Loucy (cell line): Measurements from ENCODE around the gene LDAH.

Experiments
- H2AFZ ChIP-seq: fragments of 200-600 bp; sonication (generic); 2 replicates; pipeline ENCODE4 v1.6.0; 2016; ENCODE audit warnings: antibody characterized with exemption, mild to moderate bottlenecking, low read length, moderate library complexity
- H3F3A ChIP-seq: fragments of 200-600 bp; 2 replicates; pipeline ENCODE4 v1.6.0; 2016; ENCODE audit warnings: antibody characterized with exemption, low read depth, mild to moderate bottlenecking
- H3K27me3 ChIP-seq: fragments of 200-600 bp; sonication (generic); 2 replicates; pipeline ENCODE4 v1.6.1; 2014; ENCODE audit warnings: low read length, mild to moderate bottlenecking; ENCODE audit not compliant: insufficient read depth, poor library complexity, severe bottlenecking
- H3K36me3 ChIP-seq: fragments of 200-600 bp; sonication (generic); 2 replicates; pipeline ENCODE4 v1.6.1; 2016; ENCODE audit warnings: low read length; ENCODE audit not compliant: insufficient read depth
- H3K4me1 ChIP-seq: fragments of 200-600 bp; sonication (generic); 2 replicates; pipeline ENCODE4 v1.5.1; 2014; ENCODE audit warnings: low read length, mild to moderate bottlenecking; ENCODE audit not compliant: insufficient read depth, poor library complexity, severe bottlenecking
- H3K4me2 ChIP-seq: fragments of 200-600 bp; sonication (generic); 2 replicates; pipeline ENCODE4 v1.6.0; 2014; ENCODE audit warnings: antibody characterized with exemption, low read length, low read depth, mild to moderate bottlenecking; ENCODE audit not compliant: poor library complexity, severe bottlenecking
- H3K4me3 ChIP-seq: fragments of 200-600 bp; sonication (generic); 2 replicates; pipeline ENCODE4 v1.5.1; 2014; ENCODE audit warnings: low read length, mild to moderate bottlenecking, mixed read lengths; ENCODE audit not compliant: poor library complexity, severe bottlenecking
- H3K79me2 ChIP-seq: fragments of 200-600 bp; sonication (generic); 2 replicates; pipeline ENCODE4 v1.6.1; 2014; ENCODE audit warnings: low read length; ENCODE audit not compliant: insufficient read depth
- H3K9ac ChIP-seq: fragments of 200-600 bp; sonication (generic); 2 replicates; pipeline ENCODE4 v1.6.0; 2014; ENCODE audit warnings: mild to moderate bottlenecking, low read depth, low read length, moderate library complexity; ENCODE audit not compliant: poor library complexity, severe bottlenecking
- H3K9me2 ChIP-seq: fragments of 200-600 bp; sonication (generic); replicated peaks from 2 replicates; pipeline ENCODE4 v1.6.1; 2016; ENCODE audit warnings: low read depth, low read length, mixed read lengths
- H3K9me3 ChIP-seq: fragments of 200-600 bp; sonication (generic); 2 replicates; pipeline ENCODE4 v1.6.1; 2014; ENCODE audit warnings: mild to moderate bottlenecking, antibody characterized with exemption, low read length, low read depth; ENCODE audit not compliant: insufficient read depth
- H4K20me1 ChIP-seq: fragments of 200-600 bp; sonication (generic); 2 replicates; pipeline ENCODE4 v1.6.0; 2014; ENCODE audit warnings: antibody characterized with exemption, low read length, mild to moderate bottlenecking; ENCODE audit not compliant: insufficient read depth, poor library complexity, severe bottlenecking
- EZH2phosphoT487 ChIP-seq: fragments of 200-600 bp; IDR thresholded peaks from 2 replicates; pipeline ENCODE4 v1.6.1; 2018; ENCODE audit warnings: antibody characterized with exemption, mild to moderate bottlenecking, moderate library complexity, borderline replicate concordance
- TF ChIP-seq, protein P1 (sequence below): fragments of 200-600 bp; sonication (generic); conservative IDR thresholded peaks from 2 replicates; pipeline ENCODE4 v1.5.1; 2014; ENCODE audit warnings: mild to moderate bottlenecking, antibody characterized with exemption, low read length

Gene LDAH

DNA sequence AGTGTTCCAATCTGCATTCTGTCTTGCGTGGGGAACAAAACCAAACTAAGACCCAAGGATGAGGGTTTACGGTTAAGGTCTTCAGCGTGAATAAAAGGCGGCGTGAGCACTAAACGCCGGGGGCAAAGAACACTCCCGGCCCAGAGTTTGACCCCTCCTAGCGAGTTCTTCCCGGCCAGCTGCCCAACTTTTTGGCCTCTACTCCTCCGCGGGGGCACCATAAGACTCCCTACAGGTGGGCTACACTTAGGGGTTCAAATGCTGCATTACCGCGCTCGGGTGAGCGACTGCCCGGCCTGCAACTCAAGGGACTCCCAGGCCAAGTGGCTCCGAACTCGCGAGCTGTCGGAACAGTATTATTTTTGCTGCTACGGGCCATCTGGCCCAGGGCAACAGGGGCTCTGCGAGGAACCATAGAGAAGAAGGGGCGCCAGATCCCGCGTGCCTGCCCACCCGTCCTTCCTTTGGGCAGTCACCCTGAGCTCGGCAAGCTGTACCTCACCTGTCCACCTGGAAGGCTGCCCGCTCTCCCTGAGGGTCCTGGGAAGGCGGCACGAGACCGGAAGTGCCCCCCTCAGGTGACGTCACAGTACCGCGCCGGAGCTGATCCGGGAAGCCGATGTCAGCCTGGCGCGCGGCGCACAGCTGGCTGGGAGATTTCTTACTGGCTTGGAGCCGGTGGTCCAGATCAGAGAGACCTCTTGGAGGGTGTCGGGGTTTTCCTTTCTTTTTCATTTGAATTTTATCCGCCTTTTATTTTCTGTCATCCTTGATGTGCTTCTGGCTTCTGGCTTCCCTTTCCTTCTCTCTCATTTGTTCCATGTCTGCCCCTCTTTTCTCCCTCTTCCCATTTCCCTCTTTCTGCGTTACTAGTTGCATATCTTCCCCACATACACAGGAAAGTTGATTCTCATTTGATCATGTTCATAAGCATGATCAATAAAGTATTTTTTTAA, at the start of gene LDAH:
TSS of gene LDAH (minus strand) at position 567 of the 956 bp plus-strand sequence. CDS start 21,638 bp downstream, outside the sequence.
- Histone ChIP-seq H3K9me3 (no peaks in the 10 kb centered on the region), H3K4me3 (peak within 1 kb of the TSS; percentile 84), H3K4me1 (no peaks in the 10 kb centered on the region), H3F3A (no peaks in the 10 kb centered on the region), H3K79me2 (peaks cover 5% of the 10 kb centered on the region; the same call in 1 of the 2 replicates), H3K9ac (peak within 1 kb of the TSS; percentile 84), H3K4me2 (peak within 1 kb of the TSS; percentile 78), H2AFZ (peak within 1 kb of the TSS; percentile 96), H3K36me3 (no peaks in the 10 kb centered on the region), H3K27me3 (peaks cover 9% of the 10 kb centered on the region), H4K20me1 (no peaks in the 10 kb centered on the region), H3K9me2 (no peaks in the 10 kb centered on the region)
- TF ChIP-seq, protein P1, sequence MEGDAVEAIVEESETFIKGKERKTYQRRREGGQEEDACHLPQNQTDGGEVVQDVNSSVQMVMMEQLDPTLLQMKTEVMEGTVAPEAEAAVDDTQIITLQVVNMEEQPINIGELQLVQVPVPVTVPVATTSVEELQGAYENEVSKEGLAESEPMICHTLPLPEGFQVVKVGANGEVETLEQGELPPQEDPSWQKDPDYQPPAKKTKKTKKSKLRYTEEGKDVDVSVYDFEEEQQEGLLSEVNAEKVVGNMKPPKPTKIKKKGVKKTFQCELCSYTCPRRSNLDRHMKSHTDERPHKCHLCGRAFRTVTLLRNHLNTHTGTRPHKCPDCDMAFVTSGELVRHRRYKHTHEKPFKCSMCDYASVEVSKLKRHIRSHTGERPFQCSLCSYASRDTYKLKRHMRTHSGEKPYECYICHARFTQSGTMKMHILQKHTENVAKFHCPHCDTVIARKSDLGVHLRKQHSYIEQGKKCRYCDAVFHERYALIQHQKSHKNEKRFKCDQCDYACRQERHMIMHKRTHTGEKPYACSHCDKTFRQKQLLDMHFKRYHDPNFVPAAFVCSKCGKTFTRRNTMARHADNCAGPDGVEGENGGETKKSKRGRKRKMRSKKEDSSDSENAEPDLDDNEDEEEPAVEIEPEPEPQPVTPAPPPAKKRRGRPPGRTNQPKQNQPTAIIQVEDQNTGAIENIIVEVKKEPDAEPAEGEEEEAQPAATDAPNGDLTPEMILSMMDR = no peak

DNA sequence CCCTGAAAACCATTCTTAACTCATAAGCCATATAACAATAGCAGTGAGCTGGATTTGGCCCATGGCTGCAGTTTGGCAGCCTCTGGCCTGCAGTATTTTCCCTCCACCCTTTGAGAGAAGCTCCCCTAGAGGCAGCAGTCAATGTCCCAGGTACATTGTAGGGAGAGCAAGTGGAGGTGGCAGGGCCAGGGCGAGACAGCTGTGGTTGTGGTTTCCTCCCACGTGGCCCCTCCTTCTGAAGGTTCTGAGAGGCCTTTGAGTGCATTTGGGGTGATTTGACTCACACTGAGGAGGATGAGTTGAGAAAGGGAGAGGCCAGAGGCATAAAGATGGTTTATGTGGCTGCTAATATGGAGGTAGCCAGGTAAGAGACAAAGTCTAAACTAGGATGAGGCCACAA, 45.5 kb upstream of the LDAH start:
- no peaks in the 10 kb centered on the region for H3K79me2 ChIP-seq
- H3K4me2 ChIP-seq = no peak overlapping the region
- H3K9me3 ChIP-seq = no peaks in the 10 kb centered on the region
- no peaks in the 10 kb centered on the region for H3K27me3 ChIP-seq
- H3K9me2 ChIP-seq = no peaks in the 10 kb centered on the region
- no peak for TF ChIP-seq EZH2phosphoT487
- TF ChIP-seq, protein P1 = no peak
- no peaks in the 10 kb centered on the region for H3F3A ChIP-seq
- H3K4me3 ChIP-seq = no peak overlapping the region
- no peaks in the 10 kb centered on the region for H4K20me1 ChIP-seq
- H2AFZ ChIP-seq = no peak overlapping the region
- H3K4me1 ChIP-seq = no peaks in the 10 kb centered on the region
- H3K36me3 ChIP-seq = no peaks in the 10 kb centered on the region
- no peak overlapping the region for H3K9ac ChIP-seq

GRCh38 chr2:20862850-20863249, 39.9 kb upstream of the LDAH start:
- H3K9ac ChIP-seq = no peak overlapping the region
- H2AFZ ChIP-seq = no peak overlapping the region
- no peaks in the 10 kb centered on the region for H3K27me3 ChIP-seq
- H4K20me1 ChIP-seq = no peaks in the 10 kb centered on the region
- no peaks in the 10 kb centered on the region for H3K79me2 ChIP-seq
- no peaks in the 10 kb centered on the region for H3K36me3 ChIP-seq
- H3K9me2 ChIP-seq = no peaks in the 10 kb centered on the region
- no peaks in the 10 kb centered on the region for H3K9me3 ChIP-seq
- no peak for TF ChIP-seq EZH2phosphoT487
- TF ChIP-seq, protein P1 = no peak
- no peaks in the 10 kb centered on the region for H3K4me1 ChIP-seq
- no peaks in the 10 kb centered on the region for H3F3A ChIP-seq
- H3K4me2 ChIP-seq = no peak overlapping the region
- no peak overlapping the region for H3K4me3 ChIP-seq
